Fibroblast of lung (primary cell): Measurements from ENCODE around the gene CCDC92B. TPM values are rescaled to one million over a fixed set of nuclear protein-coding genes. Genes with fewer than 3 reads are reported as not detected.

Experiments
- DNase-seq, 2 donors: peaks; one replicate each; pipeline versions ENCODE4 v3.0.0 to v3.0.0-alpha.2; 2010; ENCODE audit warnings: low read depth in 2 of 2
- H2AFZ ChIP-seq: 2 replicates; pipeline ENCODE4 v1.5.1; 2012; ENCODE audit warnings: low read length, control low read depth, inconsistent platforms
- H3K27ac ChIP-seq: 2 replicates; pipeline ENCODE4 v1.5.1; 2011; ENCODE audit warnings: low read length, control low read depth; ENCODE audit not compliant: insufficient read depth
- H3K27me3 ChIP-seq: 2 replicates; pipeline ENCODE4 v1.5.1; 2011; ENCODE audit warnings: mild to moderate bottlenecking, low read length; ENCODE audit not compliant: control insufficient read depth, insufficient read depth
- H3K36me3 ChIP-seq: 2 replicates; pipeline ENCODE4 v1.5.1; 2011; ENCODE audit warnings: low read length; ENCODE audit not compliant: control insufficient read depth, insufficient read depth
- H3K4me1 ChIP-seq: 2 replicates; pipeline ENCODE4 v1.5.1; 2011; ENCODE audit warnings: low read length; ENCODE audit not compliant: control insufficient read depth, insufficient read depth; ENCODE audit errors: extremely low read depth
- H3K4me2 ChIP-seq: 2 replicates; pipeline ENCODE4 v1.5.1; 2011; ENCODE audit warnings: low read length, control low read depth; ENCODE audit not compliant: insufficient read depth; ENCODE audit errors: extremely low read depth
- H3K4me3 ChIP-seq, 4 experiments: fragments of 200-600 bp in 1 of 4; sonication (generic) in 1 of 4; replicated peaks in 1 of 4; 2 replicates each; pipeline ENCODE4 v1.5.1; 2011 to 2016; ENCODE audit warnings: low read length in 4 of 4, low read depth in 3 of 4, mild to moderate bottlenecking in 3 of 4, control low read depth in 2 of 4, inconsistent platforms in 1 of 4, mixed read lengths in 1 of 4; ENCODE audit not compliant: insufficient read depth in 1 of 4; ENCODE audit errors: control extremely low read depth in 1 of 4
- H3K79me2 ChIP-seq: 2 replicates; pipeline ENCODE4 v1.5.1; 2012; ENCODE audit warnings: mild to moderate bottlenecking, low read length, inconsistent platforms; ENCODE audit not compliant: control insufficient read depth, insufficient read depth
- H3K9ac ChIP-seq: 2 replicates; pipeline ENCODE4 v1.5.1; 2011; ENCODE audit warnings: mild to moderate bottlenecking, low read length, control low read depth; ENCODE audit not compliant: insufficient read depth
- H3K9me3 ChIP-seq: 2 replicates; pipeline ENCODE4 v1.5.1; 2012; ENCODE audit warnings: low read depth, low read length; ENCODE audit not compliant: control insufficient read depth, insufficient read depth
- H4K20me1 ChIP-seq: 2 replicates; pipeline ENCODE4 v1.5.1; 2011; ENCODE audit warnings: low read length; ENCODE audit not compliant: control insufficient read depth, insufficient read depth; ENCODE audit errors: extremely low read depth
- CTCF ChIP-seq, 2 donors: IDR thresholded peaks in 1 of 2; conservative IDR thresholded peaks in 1 of 2; 1 replicate in 1 of 2; 2 replicates in 1 of 2; pipeline ENCODE4 v1.5.1; 2011 to 2012; ENCODE audit warnings: low read length in 2 of 2, control low read depth in 1 of 2, inconsistent platforms in 1 of 2, low read depth in 1 of 2, mild to moderate bottlenecking in 1 of 2
- EZH2 ChIP-seq: IDR thresholded peaks from 2 replicates; pipeline ENCODE4 v1.5.1; 2012; ENCODE audit warnings: low read length, control low read depth, mild to moderate bottlenecking; ENCODE audit errors: missing control alignments
- polyA plus RNA-seq, 2 donors: library from polyadenylated mRNA; depleted of rRNA in 1 of 2; stranded (reverse) in 1 of 2; unstranded in 1 of 2; fragments of >200 nt; gene quantifications; 2 replicates each; pipeline ENCODE4 v1.2.1, GENCODE V29; 2011 to 2012; ENCODE audit warnings: missing spikeins in 1 of 2
- total RNA-seq: library from RNA; depleted of rRNA; stranded (reverse); fragments of >200 nt; gene quantifications from 2 replicates; pipeline ENCODE4 v1.2.1, GENCODE V29; 2014

Gene CCDC92B
- total and polyA plus RNA-seq, 2 donors (not counting 1 experiment from before 2014, with no cell fraction given), result not detected

- no peaks in the 10 kb centered on the region for H4K20me1 ChIP-seq
- no peaks in the 10 kb centered on the region for H3K4me1 ChIP-seq
- no peak overlapping the region for H3K4me2 ChIP-seq
- no peak overlapping the region for H3K27ac ChIP-seq
- no peak for DNase-seq
- peaks cover 23% of the 10 kb centered on the region for H3K36me3 ChIP-seq
- H3K9ac ChIP-seq, result no peak overlapping the region
- H3K79me2 ChIP-seq, result no peaks in the 10 kb centered on the region
- no peaks in the 10 kb centered on the region for H3K27me3 ChIP-seq
- TF ChIP-seq CTCF (conservative IDR thresholded peaks at IDR 0.05 in 1 of 2, IDR thresholded peaks at IDR 0.05 in 1 of 2; ENCODE audit: low read depth in 1 of 2, low read length in 2 of 2) (no peak), EZH2 (no peak)
- no peak overlapping the region for H3K4me3 ChIP-seq
- H2AFZ ChIP-seq, result no peak overlapping the region
- H3K9me3 ChIP-seq, result no peaks in the 10 kb centered on the region
Observed at GRCh38 chr17:2694381-2695242, 54.8 kb downstream of the CCDC92B start.

- no peak for DNase-seq
- TF ChIP-seq EZH2 (no peak), CTCF (conservative IDR thresholded peaks at IDR 0.05 in 1 of 2, IDR thresholded peaks at IDR 0.05 in 1 of 2; ENCODE audit: low read depth in 1 of 2, low read length in 2 of 2) (no peak)
Observed at GRCh38 chr17:2693561-2694380, 55.7 kb downstream of the CCDC92B start.

GRCh38 chr17:2692781-2693135 lies 56.7 kb downstream of the CCDC92B start:
- H3K4me2 ChIP-seq, result no peak overlapping the region
- no peaks in the 10 kb centered on the region for H3K79me2 ChIP-seq
- H3K36me3 ChIP-seq, result peaks cover 18% of the 10 kb centered on the region
- H3K9me3 ChIP-seq, result no peaks in the 10 kb centered on the region
- H3K9ac ChIP-seq, result no peak overlapping the region
- H3K27ac ChIP-seq, result no peak overlapping the region
- H3K4me3 ChIP-seq, result no peak overlapping the region
- no peak for DNase-seq
- H3K27me3 ChIP-seq, result no peaks in the 10 kb centered on the region
- TF ChIP-seq CTCF (conservative IDR thresholded peaks at IDR 0.05 in 1 of 2, IDR thresholded peaks at IDR 0.05 in 1 of 2; ENCODE audit: low read depth in 1 of 2, low read length in 2 of 2), result no peak
- TF ChIP-seq EZH2, result no peak
- no peaks in the 10 kb centered on the region for H4K20me1 ChIP-seq
- no peak overlapping the region for H2AFZ ChIP-seq
- H3K4me1 ChIP-seq, result no peaks in the 10 kb centered on the region

More at GRCh38 chr17:2693561-2694380, 55.7 kb downstream of the CCDC92B start:
- peaks cover 25% of the 10 kb centered on the region for H3K36me3 ChIP-seq
- H3K27ac ChIP-seq, result no peak overlapping the region
- no peak overlapping the region for H3K9ac ChIP-seq
- no peak overlapping the region for H3K4me2 ChIP-seq
- no peaks in the 10 kb centered on the region for H4K20me1 ChIP-seq
- H3K4me1 ChIP-seq, result no peaks in the 10 kb centered on the region
- no peaks in the 10 kb centered on the region for H3K79me2 ChIP-seq
- H3K9me3 ChIP-seq, result no peaks in the 10 kb centered on the region
- no peak overlapping the region for H2AFZ ChIP-seq
- no peaks in the 10 kb centered on the region for H3K27me3 ChIP-seq
- H3K4me3 ChIP-seq, result no peak overlapping the region
